IPS-18c (cell line): ENCODE data around the gene CAVIN4.

Source experiments
- H3K4me3 ChIP-seq: 2 replicates; pipeline ENCODE4 v1.7.0; 2013; ENCODE audit warnings: low read depth, mild to moderate bottlenecking, low read length, moderate library complexity; ENCODE audit not compliant: insufficient read depth
- H3K9me3 ChIP-seq: one replicate; pipeline ENCODE4 v1.6.1; 2013; ENCODE audit warnings: mild to moderate bottlenecking, low read length, moderate library complexity; ENCODE audit not compliant: control insufficient read depth, insufficient read depth

CAVIN4 gene

GRCh38 chr9:100583014-100583802 is 5.3 kb downstream of the CAVIN4 start:
- Histone ChIP-seq H3K4me3 (no peak overlapping the region), H3K9me3 (no peaks in the 10 kb centered on the region)

DNA sequence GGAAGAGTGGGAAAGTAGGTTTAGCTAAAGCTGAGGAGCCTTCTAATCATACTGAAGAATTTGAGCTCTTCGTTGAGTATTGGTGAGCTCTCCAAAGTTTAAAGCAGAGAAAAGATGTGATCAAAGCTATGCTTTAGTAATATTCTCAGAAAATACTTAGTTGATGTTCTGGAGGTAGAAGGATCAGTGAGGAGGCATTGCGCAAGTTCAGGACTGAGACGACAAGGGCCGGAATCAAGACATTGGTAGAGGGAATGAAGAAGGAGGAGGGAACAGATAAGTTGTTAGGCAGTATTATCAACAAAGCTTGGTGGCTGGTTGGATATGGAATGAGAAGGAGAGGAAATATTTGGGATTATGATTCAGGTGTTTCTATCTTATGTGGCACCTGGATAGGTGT is 7.1 kb downstream of the CAVIN4 start:
- Histone ChIP-seq H3K9me3 (no peaks in the 10 kb centered on the region), H3K4me3 (no peak overlapping the region)

GRCh38 chr9:100586093-100586492 is 8.2 kb downstream of the CAVIN4 start:
- H3K9me3 ChIP-seq = no peaks in the 10 kb centered on the region

GRCh38 chr9:100587375-100587774 is 9.5 kb downstream of the CAVIN4 start:
- no peaks in the 10 kb centered on the region for H3K9me3 ChIP-seq
- H3K4me3 ChIP-seq = no peak overlapping the region

More at GRCh38 chr9:100586093-100586492, 8.2 kb downstream of the CAVIN4 start:
- no peak overlapping the region for H3K4me3 ChIP-seq

- no peak overlapping the region for H3K4me3 ChIP-seq
- no peaks in the 10 kb centered on the region for H3K9me3 ChIP-seq
Observed at GRCh38 chr9:100589582-100589981, 11.7 kb downstream of the CAVIN4 start.

DNA sequence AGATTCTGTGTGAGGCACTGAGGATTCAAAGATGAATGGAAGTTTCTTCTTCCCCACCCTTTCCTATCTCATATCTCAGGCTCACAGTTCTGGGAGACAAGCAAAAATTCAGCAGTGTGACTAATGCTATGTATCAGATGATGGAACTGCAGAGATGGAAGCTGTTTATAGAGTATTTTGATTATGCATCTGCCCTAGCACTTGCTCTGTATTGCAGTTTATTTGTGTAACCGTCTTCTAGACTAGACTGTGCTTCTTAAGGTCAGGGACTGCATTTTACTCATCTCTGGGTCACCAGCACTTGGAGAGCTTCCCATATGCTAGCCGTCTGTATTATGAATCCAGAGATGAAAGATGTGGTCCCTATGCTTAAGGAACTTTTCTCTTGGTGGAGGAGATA is 12.6 kb downstream of the CAVIN4 start:
- H3K4me3 ChIP-seq = no peak overlapping the region
- no peaks in the 10 kb centered on the region for H3K9me3 ChIP-seq

DNA sequence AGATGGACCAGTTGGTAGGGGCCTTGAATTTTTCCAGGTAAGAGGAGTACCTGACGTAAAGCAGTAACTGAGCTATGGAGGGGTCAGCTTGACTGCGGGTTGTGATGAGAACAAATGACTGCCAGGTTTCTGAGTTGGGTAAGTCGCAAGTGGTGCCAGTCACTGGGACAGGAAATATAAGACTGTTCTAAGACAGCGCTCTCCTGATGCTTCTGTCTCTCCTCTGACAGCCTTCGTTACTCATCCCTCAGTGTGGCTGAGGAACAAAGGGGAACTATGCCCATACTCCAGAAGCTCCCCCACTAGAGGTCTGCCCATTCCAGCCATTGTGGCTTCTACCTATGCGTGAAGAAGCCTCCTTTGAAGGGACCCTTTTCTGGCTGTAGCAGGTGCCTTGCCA is 13.3 kb downstream of the CAVIN4 start:
- Histone ChIP-seq H3K4me3 (no peak overlapping the region), H3K9me3 (no peaks in the 10 kb centered on the region)

DNA sequence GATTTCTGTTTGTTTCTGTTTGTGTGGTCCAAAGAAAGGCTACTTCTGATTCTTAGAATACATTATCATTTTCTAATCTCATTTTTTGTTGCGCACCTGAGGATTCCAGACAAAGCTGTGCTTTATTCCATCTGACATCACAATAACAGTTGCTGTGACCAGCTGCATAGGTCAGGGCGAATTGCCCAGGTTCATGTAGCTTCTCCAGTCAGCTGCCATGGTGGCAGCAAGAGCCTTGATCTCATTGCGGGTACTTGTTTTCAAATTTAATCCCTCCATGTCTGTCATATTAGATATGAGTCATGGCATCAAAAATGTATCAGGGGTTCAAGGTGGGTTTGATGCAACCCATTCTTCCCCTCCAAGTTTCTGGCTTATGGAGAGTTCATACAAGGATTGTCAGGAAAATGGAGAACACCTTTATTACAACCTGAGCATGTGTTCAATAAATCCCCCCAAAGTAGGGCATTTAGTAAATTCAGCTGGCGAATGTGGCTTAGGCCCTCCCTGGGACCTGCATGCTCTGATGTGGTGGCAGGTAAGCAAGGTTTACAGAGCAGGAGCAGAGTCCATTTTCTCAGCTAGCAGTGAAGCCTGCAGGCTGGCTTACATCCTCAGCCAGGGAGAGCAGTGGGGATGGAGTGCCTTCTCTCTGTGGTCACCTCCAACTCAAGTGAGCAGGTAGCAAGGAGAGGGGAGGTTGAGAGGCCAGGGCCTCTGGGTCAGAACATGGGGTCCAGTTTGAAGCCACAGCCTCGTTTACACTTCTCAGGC is 13.9 kb downstream of the CAVIN4 start:
- H3K4me3 ChIP-seq = no peak overlapping the region

DNA sequence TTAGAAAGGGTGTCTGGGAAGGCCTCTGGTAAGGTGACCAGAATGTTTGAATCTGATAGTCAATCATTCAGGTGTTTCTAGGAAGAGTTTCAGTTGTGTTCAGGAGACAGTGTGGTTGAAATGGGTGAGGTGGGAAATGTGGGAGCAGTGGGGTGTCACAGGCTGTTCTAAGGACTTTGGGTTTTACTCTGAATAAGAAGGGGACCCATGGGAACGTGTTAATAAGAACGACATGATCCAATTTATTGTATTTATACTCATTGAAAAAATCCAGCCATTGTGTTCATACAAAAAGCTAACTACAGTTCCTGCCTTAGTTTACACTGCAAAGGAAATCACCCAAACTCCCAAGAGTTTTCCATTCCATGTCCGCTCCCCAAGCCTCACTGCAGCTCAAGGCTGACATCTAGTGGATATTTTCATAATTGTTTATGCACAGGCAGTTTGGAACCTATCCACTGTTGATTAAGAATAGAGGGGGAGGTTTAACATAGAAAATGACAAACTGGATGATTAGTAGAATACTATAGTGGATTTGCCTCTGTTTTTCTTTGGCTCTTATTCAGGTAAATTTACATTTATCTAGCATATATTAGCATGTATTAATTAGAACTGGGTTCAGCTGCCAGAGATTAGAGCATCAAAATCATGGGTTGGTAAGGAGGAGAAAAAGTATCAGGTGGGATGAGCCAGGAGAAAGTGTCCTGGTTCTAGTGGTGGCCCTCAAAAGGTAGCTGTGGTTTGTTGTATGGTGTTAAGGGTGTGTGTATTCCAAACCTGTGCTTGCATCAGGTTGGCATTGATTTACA is 17.7 kb downstream of the CAVIN4 start:
- no peaks in the 10 kb centered on the region for H3K9me3 ChIP-seq
- no peak overlapping the region for H3K4me3 ChIP-seq

More for the DNA sequence above, 13.9 kb downstream of the CAVIN4 start:
- H3K9me3 ChIP-seq = no peaks in the 10 kb centered on the region

DNA sequence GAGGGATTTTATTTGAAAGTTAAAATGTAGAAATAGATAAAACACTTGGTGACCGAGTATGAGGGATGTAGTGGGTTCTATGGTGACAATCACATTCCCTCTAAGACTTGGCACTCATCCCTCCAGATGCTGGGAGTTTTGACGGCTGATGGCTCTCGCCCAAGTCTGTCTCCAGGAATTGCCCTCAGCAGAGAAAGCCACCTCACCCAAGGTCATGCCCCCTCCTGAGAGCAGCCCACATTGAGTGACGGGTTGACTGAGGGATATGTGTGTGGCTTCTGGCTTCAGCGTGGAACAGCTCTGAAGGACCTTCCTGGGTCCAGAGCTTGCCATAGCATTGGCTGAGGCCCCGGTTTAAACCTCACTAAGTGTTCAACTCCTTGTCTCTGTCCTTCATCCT is 19.4 kb downstream of the CAVIN4 start:
- H3K9me3 ChIP-seq = no peaks in the 10 kb centered on the region
- no peak overlapping the region for H3K4me3 ChIP-seq

GRCh38 chr9:100598641-100599145 is 20.8 kb downstream of the CAVIN4 start:
- peak overlapping the region; percentile 39 for H3K4me3 ChIP-seq
- H3K9me3 ChIP-seq = no peaks in the 10 kb centered on the region

DNA sequence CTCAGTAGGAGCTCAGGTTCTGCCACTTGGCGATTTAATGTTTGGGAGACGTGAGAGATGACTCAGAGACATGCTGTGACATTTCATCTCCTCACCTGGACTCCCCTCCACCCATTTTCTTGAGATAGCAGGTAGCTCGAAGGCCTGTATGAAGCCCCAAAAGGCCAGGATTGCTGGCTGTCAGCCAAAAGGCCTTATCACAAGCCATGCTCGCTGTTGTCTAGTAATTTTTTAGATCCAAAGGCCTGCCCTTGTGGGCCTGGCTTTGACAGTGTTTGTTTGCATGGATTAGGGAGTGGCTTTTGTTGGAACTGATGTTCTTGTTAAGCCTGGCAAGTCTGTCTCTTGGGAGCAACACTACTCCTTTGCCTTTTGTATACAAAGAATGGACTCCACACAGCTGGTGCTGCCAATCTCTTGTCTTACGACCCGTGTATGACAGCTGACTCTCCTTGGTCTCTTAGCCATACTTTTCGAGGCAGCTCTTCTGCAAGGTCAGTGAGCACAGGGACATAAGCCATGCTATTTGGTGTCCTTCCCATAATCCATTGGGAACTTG is 22.7 kb downstream of the CAVIN4 start:
- no peaks in the 10 kb centered on the region for H3K9me3 ChIP-seq
- no peak overlapping the region for H3K4me3 ChIP-seq

DNA sequence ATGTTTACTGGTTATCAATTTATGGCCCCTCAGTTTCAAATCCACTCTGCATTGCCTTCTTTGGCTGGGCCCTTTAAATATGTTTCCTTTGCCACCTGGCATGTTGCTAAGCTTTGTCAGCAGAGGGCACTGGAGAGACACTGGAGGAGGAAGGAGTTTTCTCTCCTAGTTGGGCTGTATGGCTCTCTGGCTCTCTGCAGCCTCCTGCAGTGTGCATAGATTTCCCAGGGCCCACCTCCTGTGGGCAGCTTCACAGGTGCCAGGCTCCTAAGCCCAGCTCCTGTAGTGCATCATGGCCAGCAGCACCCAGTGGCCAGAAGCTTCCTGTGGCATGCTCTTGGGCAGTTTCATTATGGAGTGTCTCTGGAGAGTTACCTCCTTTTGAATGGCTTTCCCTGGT is 23.3 kb downstream of the CAVIN4 start:
- no peak overlapping the region for H3K4me3 ChIP-seq

DNA sequence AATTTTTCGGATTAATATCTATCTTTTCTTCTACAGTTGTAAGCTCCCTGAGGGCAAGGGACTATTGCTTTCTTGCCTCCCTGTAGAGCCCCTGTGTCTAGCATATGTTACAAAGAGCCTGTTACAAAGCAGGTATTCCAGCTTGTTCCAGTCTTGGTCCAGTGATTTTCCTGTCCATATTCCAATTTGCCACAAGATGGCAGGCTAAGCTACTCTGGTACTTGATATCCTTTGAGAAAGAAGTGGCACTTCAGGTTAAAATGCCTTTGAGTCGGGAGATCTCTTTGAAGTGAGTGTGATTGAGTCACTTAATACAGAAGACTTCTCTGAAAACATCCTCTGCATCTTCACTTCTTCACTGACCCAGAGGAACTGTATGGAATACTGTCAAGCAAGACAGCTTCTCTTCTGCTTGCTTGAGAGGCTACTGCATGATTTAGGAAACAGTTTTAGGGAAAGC is 24.5 kb downstream of the CAVIN4 start:
- no peaks in the 10 kb centered on the region for H3K9me3 ChIP-seq
- no peak overlapping the region for H3K4me3 ChIP-seq

More for the DNA sequence above, 23.3 kb downstream of the CAVIN4 start:
- H3K9me3 ChIP-seq = no peaks in the 10 kb centered on the region

DNA sequence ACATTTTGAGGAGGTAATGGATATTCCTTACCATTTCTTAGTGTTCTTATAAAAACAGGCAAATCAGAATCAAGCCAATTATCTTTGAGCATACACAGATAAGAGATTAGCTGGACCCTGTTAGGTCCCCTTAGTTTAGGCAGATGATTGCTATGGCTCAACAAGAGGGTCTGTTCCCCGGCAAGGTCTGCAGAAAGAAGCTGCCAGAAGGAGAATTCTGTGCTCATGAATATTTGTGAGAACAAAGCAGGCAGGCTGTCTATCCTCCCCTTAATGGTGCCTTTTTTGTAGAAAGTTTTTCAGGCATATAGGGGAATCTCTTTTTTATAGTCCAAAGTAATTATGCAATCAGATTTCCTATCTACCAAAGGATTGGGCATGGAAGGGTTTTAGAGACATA is 27.5 kb downstream of the CAVIN4 start:
- Histone ChIP-seq H3K4me3 (no peak overlapping the region), H3K9me3 (peaks cover 2% of the 10 kb centered on the region)

DNA sequence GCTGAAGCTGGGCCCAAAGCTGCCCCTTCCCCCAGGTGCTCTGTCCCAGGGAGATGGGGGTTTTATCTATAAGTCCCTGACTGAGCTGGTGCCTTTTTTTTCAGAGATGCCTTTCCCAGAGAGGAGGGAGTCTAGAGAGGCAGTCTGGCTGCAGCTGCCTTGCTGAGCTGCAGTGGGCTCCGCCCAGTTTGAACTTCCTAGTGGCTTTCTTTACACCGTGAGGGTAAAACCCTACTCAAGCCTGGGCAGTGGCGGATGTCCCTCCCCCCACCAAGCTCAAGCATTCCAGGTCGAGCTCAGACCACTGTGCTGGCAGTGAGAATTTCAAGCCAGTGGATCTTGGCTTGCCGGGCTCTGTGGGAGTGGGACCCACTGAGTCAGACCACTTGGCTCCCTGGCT is 41.3 kb downstream of the CAVIN4 start:
- no peaks in the 10 kb centered on the region for H3K9me3 ChIP-seq
- no peak overlapping the region for H3K4me3 ChIP-seq

GRCh38 chr9:100619665-100620064 is 41.8 kb downstream of the CAVIN4 start:
- Histone ChIP-seq H3K9me3 (no peaks in the 10 kb centered on the region), H3K4me3 (no peak overlapping the region)
